GM18511 (cell line): Measurements from ENCODE around the gene DPP10.

Experiments used
- ATAC-seq: cut with Tn5 transposase; IDR thresholded peaks from one replicate; pipeline ENCODE4 v1.9.1; 2021; ENCODE audit warnings: mild to moderate bottlenecking, moderate library complexity; ENCODE audit not compliant: unreplicated experiment

DPP10 gene

GRCh38 chr2:115825912-115826311 lies 1383.5 kb downstream of the DPP10 start:
- no peak for ATAC-seq

GRCh38 chr2:115833196-115833595 lies 1390.8 kb downstream of the DPP10 start:
- ATAC-seq = no peak

DNA sequence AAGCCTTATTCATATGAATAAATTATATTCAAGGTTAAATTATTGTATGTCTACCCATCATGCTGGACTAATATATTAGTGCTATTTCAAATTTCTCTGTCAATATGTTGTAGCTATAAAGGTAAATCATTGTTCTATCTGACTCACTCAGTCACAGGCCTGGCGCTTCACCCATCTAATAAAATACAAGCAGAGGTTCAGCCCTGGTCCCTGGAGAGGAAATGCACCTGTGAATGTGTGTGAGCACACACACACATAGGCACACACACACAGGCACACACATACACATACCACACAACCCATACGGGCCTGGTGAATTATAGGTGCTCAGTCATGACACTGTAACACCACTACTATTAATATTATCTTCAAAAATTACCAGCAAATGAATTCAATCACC lies 1396.1 kb downstream of the DPP10 start:
- ATAC-seq = no peak

- no peak for ATAC-seq
Measured at GRCh38 chr2:115842306-115842705, 1399.9 kb downstream of the DPP10 start.

DNA sequence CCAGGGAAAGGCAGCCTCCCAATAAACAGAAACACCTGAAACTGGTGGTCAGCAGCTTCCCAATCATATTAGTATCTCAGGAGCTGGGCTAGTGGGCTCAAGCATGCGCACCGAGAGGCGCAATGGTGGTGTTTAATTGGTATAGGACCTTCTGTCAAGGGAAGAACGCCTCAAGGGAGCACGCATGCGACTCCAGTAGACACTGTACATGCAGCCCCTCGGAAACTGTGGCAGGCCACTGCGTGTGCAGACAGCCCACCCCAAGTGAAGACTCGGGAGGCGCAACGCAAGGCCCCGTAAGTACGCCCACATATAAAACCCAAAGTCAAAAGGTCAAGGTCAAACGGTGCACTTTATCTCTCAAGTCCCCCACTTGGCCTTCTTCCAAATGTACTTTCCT lies 1405.8 kb downstream of the DPP10 start:
- no peak for ATAC-seq

- no peak for ATAC-seq
Measured at GRCh38 chr2:115867024-115867423, 1424.6 kb downstream of the DPP10 start.

GRCh38 chr2:115874427-115874826 lies 1432.0 kb downstream of the DPP10 start:
- no peak for ATAC-seq

- ATAC-seq = no peak
Measured at GRCh38 chr2:115880558-115880957, 1438.1 kb downstream of the DPP10 start.

GRCh38 chr2:115887209-115887776 lies 1444.9 kb downstream of the DPP10 start:
- ATAC-seq = no peak
